ENCODE measurements around the gene SSC5D.

SSC5D gene

GRCh38 chr19:55539090-55539984 is 51.1 kb downstream of the SSC5D start:
- no peak for DNase-seq

- no peak for DNase-seq
Observed at GRCh38 chr19:55540619-55541018, 52.4 kb downstream of the SSC5D start.

- no peak for DNase-seq
Observed at GRCh38 chr19:55541091-55541490, 52.9 kb downstream of the SSC5D start.

- no peak for DNase-seq
Observed at GRCh38 chr19:55542292-55542855, 54.1 kb downstream of the SSC5D start.

- DNase-seq: no peak
Observed at GRCh38 chr19:55543567-55543966, 55.3 kb downstream of the SSC5D start.

GRCh38 chr19:55544014-55544413 is 55.8 kb downstream of the SSC5D start:
- DNase-seq: no peak

- DNase-seq: no peak
Observed at GRCh38 chr19:55544776-55545439, 56.7 kb downstream of the SSC5D start.

- no peak for DNase-seq
Observed at GRCh38 chr19:55545443-55545842, 57.2 kb downstream of the SSC5D start, which contains the start of gene SBK3. SBK3 (minus strand) TSS chr19:55545543; CDS start chr19:55545543, 0 bp downstream.

GRCh38 chr19:55546011-55546410 is 57.8 kb downstream of the SSC5D start:
- no peak for DNase-seq

- DNase-seq: no peak
Observed at GRCh38 chr19:55546822-55547614, 58.8 kb downstream of the SSC5D start.

- no peak for DNase-seq
Observed at GRCh38 chr19:55549500-55550320, 61.5 kb downstream of the SSC5D start.

- DNase-seq: no peak
Observed at GRCh38 chr19:55550321-55550650, 62.0 kb downstream of the SSC5D start.

- DNase-seq: no peak
Observed at GRCh38 chr19:55552206-55552605, 64.0 kb downstream of the SSC5D start.

GRCh38 chr19:55552620-55553019 is 64.4 kb downstream of the SSC5D start:
- DNase-seq: no peak

- DNase-seq: no peak
Observed at GRCh38 chr19:55553217-55554182, 65.3 kb downstream of the SSC5D start.

- no peak for DNase-seq
Observed at GRCh38 chr19:55554302-55554701, 66.1 kb downstream of the SSC5D start.

- DNase-seq: no peak
Observed at GRCh38 chr19:55554741-55555152, 66.5 kb downstream of the SSC5D start.

- no peak for DNase-seq
Observed at GRCh38 chr19:55559684-55560083, 71.4 kb downstream of the SSC5D start.

- no peak for DNase-seq
Observed at GRCh38 chr19:55563261-55563690, 75.0 kb downstream of the SSC5D start.

- DNase-seq: no peak
Observed at GRCh38 chr19:55566823-55567222, 78.6 kb downstream of the SSC5D start.
